Testis (tissue), 3 donors: ENCODE data around the gene MAP6. TPM values are rescaled to one million over a fixed set of nuclear protein-coding genes. Genes with fewer than 3 reads are reported as not detected.

ENCODE experiments used
- DNase-seq: peaks from one replicate; pipeline ENCODE4 v3.0.0-alpha.2; 2019
- H3K27ac ChIP-seq, 2 donors: fragments of 200-600 bp; sonication (generic); one replicate each; pipeline ENCODE4 v1.5.1; 2019
- H3K27me3 ChIP-seq: fragments of 200-600 bp; sonication (generic); one replicate; pipeline ENCODE4 v1.5.1; 2019
- H3K36me3 ChIP-seq: fragments of 200-600 bp; sonication (generic); one replicate; pipeline ENCODE4 v1.5.1; 2017; ENCODE audit warnings: low read depth; ENCODE audit errors: missing control alignments
- H3K4me1 ChIP-seq: fragments of 200-600 bp; sonication (generic); one replicate; pipeline ENCODE4 v1.5.1; 2019
- H3K4me3 ChIP-seq, 2 donors: fragments of 200-600 bp; sonication (generic); one replicate each; pipeline ENCODE4 v1.5.1; 2017 to 2019
- H3K9me3 ChIP-seq: fragments of 200-600 bp; sonication (generic); one replicate; pipeline ENCODE4 v1.5.1; 2017
- CTCF ChIP-seq, 3 experiments: fragments of 450-650 bp in 2 of 3; fragments of 200-600 bp in 1 of 3; sonication (generic) in 1 of 3; IDR thresholded peaks; one replicate each; pipeline ENCODE4 v1.5.1; 2016 to 2019; ENCODE audit warnings: antibody characterized with exemption in 3 of 3, mild to moderate bottlenecking in 2 of 3, moderate library complexity in 1 of 3
- POLR2A ChIP-seq: fragments of 450-650 bp; IDR thresholded peaks from one replicate; pipeline ENCODE4 v1.6.1; 2017; ENCODE audit warnings: antibody characterized with exemption, mild to moderate bottlenecking, moderate library complexity
- WGBS, 2 donors: methylation state at CpG; one replicate each; pipeline ENCODE4 v1.1.5; 2018; 5-methylcytosine and 5-hydroxymethylcytosine counted together
- intact Hi-C: fragments of 100-400 bp; cut with DNase I; formaldehyde crosslinking; loops from one replicate; pipeline ENCODE4 v1.15.1; 2023; ENCODE audit warnings: low total_unique reads
- polyA plus RNA-seq: library from polyadenylated mRNA; stranded (reverse); fragments of 350-450 nt; fragmentation: Illumina TruSeq; extraction: RNeasy Lipid Tissue Mini Kit (QIAGEN cat#74804); gene quantifications from one replicate; pipeline ENCODE4 v1.2.3, GENCODE V29; 2014; ENCODE audit warnings: low read depth, low replicate concordance; ENCODE audit not compliant: insufficient read depth
- total RNA-seq, 2 donors: library from RNA; depleted of rRNA; stranded (reverse); fragments of >200 nt; gene quantifications; one replicate each; pipeline ENCODE4 v1.2.3, GENCODE V29; 2016

The MAP6 gene
- total and polyA plus RNA-seq, 3 donors from 2014 or later, result 17.8 to 38.1 (median 23.8) TPM

GRCh38 chr11:75557666-75558494 lies 111.0 kb downstream of the MAP6 start:
- no peaks in the 10 kb centered on the region for H3K9me3 ChIP-seq
- H3K27ac ChIP-seq, result peak overlapping the region; percentile 82 to 100
- WGBS, 2 donors, result 54 to 73% methylated on average over 14 to 17 of the region's 17 CpGs
- H3K4me1 ChIP-seq, result peaks cover 62% of the 10 kb centered on the region
- intact Hi-C loops, result no loop called here
- H3K27me3 ChIP-seq, result no peaks in the 10 kb centered on the region
- H3K36me3 ChIP-seq, result no peaks in the 10 kb centered on the region
- H3K4me3 ChIP-seq, result no peak overlapping the region
- DNase-seq, result peak; percentile 63
- no peak for TF ChIP-seq POLR2A
- no peak for TF ChIP-seq CTCF (IDR thresholded peaks at IDR 0.05)

- Histone ChIP-seq H3K4me1 (peaks cover 57% of the 10 kb centered on the region), H3K27ac (peak overlapping the region in 1 of 2 donors; percentile 23)
These were observed 112.6 kb downstream of the MAP6 start for GRCh38 chr11:75556275-75556674.

DNA sequence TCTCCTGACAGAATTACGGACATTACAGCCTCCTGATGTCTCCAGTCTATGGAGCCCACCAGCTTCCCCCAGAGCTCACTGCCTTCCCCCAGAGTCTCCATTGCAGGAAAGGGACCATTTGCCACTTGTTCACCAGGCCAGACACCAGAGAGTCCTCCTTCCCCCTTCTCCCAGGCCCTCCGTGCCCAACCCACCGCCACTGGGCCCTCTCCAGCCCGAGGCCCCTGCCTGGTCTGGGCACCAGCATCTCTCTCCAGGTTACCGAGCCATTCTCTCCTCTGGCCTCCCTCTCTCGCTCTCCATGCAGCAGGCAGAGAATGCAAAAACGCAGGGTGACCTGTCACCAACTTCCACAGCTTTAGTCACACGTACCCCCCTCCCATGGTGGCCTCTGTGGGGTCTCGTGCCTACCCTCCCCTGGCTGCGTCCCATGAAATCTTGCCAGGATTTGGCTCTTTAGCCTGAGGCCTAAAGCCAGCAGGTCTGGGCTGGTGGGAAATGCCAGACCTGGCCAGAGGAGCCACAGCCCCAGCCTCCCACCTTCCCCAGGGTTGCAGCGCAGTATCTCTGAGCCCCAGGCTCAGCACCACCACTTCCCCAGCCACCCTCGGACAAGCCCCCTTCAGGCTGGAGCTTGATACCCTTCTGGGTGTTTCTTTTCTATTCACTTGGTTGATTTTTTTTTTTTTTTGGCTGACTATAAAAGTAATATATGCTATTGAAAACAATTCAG lies 113.6 kb downstream of the MAP6 start:
- peak overlapping the region; percentile 78 to 82 for H3K27ac ChIP-seq
- DNase-seq, result no peak
- H3K9me3 ChIP-seq, result no peaks in the 10 kb centered on the region
- H3K27me3 ChIP-seq, result no peaks in the 10 kb centered on the region
- no peaks in the 10 kb centered on the region for H3K36me3 ChIP-seq
- WGBS, 2 donors, result 87 to 93% methylated on average over 12 of the region's 12 CpGs
- peaks cover 46% of the 10 kb centered on the region for H3K4me1 ChIP-seq
- TF ChIP-seq CTCF (IDR thresholded peaks at IDR 0.05) (no peak), POLR2A (no peak)
- H3K4me3 ChIP-seq, result no peak overlapping the region
- intact Hi-C loops, result no loop called here

More at GRCh38 chr11:75556275-75556674, 112.6 kb downstream of the MAP6 start:
- 63 to 68% methylated on average over 3 of the region's 3 CpGs for WGBS, 2 donors
- Histone ChIP-seq H3K27me3 (no peaks in the 10 kb centered on the region), H3K9me3 (no peaks in the 10 kb centered on the region), H3K36me3 (no peaks in the 10 kb centered on the region), H3K4me3 (no peak overlapping the region)
- no peak for DNase-seq
- intact Hi-C loops, result no loop called here
- TF ChIP-seq POLR2A (no peak), CTCF (IDR thresholded peaks at IDR 0.05) (no peak)

- WGBS, 2 donors, result 37 to 58% methylated on average over 2 to 21 of the region's 21 CpGs
- no peaks in the 10 kb centered on the region for H3K9me3 ChIP-seq
- peaks cover 38% of the 10 kb centered on the region for H3K4me1 ChIP-seq
- H3K4me3 ChIP-seq, result no peak overlapping the region
- no peaks in the 10 kb centered on the region for H3K36me3 ChIP-seq
- peak overlapping the region; percentile 78 to 82 for H3K27ac ChIP-seq
- no peaks in the 10 kb centered on the region for H3K27me3 ChIP-seq
- TF ChIP-seq CTCF (IDR thresholded peaks at IDR 0.05) (no peak), POLR2A (no peak)
- peak; percentile 88 for DNase-seq
- intact Hi-C loops, result no loop called here
These were observed 114.4 kb downstream of the MAP6 start for GRCh38 chr11:75554258-75555022.
